HT-29 (cell line): Measurements from ENCODE around the gene TDRD9. TPM values are rescaled to one million over a fixed set of nuclear protein-coding genes. Genes with fewer than 3 reads are reported as not detected.

Experiments used
- DNase-seq: peaks from one replicate; pipeline ENCODE4 v3.0.0-alpha.2; 2015; ENCODE audit warnings: low spot score
- total RNA-seq: library from RNA; depleted of rRNA; stranded (reverse); fragments of >200 nt; shearing (Covaris generic); gene quantifications from 2 replicates; pipeline ENCODE4 v1.2.3, GENCODE V29; 2014

The TDRD9 gene
- total RNA-seq, 1 experiment from 2014 or later, result not detected

GRCh38 chr14:104066279-104066678, 138.0 kb downstream of the TDRD9 start:
- no peak for DNase-seq

- no peak for DNase-seq
Observed at GRCh38 chr14:104066719-104067295, 138.6 kb downstream of the TDRD9 start.

GRCh38 chr14:104069541-104069940, 141.3 kb downstream of the TDRD9 start:
- no peak for DNase-seq

- DNase-seq, result no peak
Observed at GRCh38 chr14:104072586-104072985, 144.3 kb downstream of the TDRD9 start.

GRCh38 chr14:104073764-104074163, 145.5 kb downstream of the TDRD9 start:
- DNase-seq, result peak; percentile 5

GRCh38 chr14:104075530-104076151, 147.4 kb downstream of the TDRD9 start:
- no peak for DNase-seq

- no peak for DNase-seq
Observed at GRCh38 chr14:104076743-104077142, 148.5 kb downstream of the TDRD9 start.

GRCh38 chr14:104078031-104078455, 149.8 kb downstream of the TDRD9 start:
- peak; percentile 75 for DNase-seq

- no peak for DNase-seq
Observed at GRCh38 chr14:104080376-104081260, 152.4 kb downstream of the TDRD9 start.

- no peak for DNase-seq
Observed at GRCh38 chr14:104081261-104081835, 153.1 kb downstream of the TDRD9 start.

GRCh38 chr14:104081951-104082464, 153.8 kb downstream of the TDRD9 start:
- no peak for DNase-seq

GRCh38 chr14:104082807-104083206, 154.6 kb downstream of the TDRD9 start:
- no peak for DNase-seq

GRCh38 chr14:104084251-104085002, 156.2 kb downstream of the TDRD9 start:
- no peak for DNase-seq

GRCh38 chr14:104085032-104085888, 157.0 kb downstream of the TDRD9 start, which contains the start of gene ASPG:
TSS of gene ASPG (plus strand) at chr14:104085700. CDS start at chr14:104085771, 71 bp downstream.
- no peak for DNase-seq

- DNase-seq, result no peak
Observed at GRCh38 chr14:104085889-104086201, 157.6 kb downstream of the TDRD9 start.

GRCh38 chr14:104086210-104086660, 158.0 kb downstream of the TDRD9 start:
- no peak for DNase-seq

- no peak for DNase-seq
Observed at GRCh38 chr14:104086661-104087461, 158.6 kb downstream of the TDRD9 start.

GRCh38 chr14:104087505-104087904, 159.2 kb downstream of the TDRD9 start:
- DNase-seq, result no peak
